HG03139 (cell line): ENCODE data around the gene ZBP1.

Source experiments
- ATAC-seq: cut with Tn5 transposase; IDR thresholded peaks from one replicate; pipeline ENCODE4 v1.9.1; 2021; ENCODE audit not compliant: unreplicated experiment

ZBP1 gene

GRCh38 chr20:57619051-57619831, 985 bp downstream of the ZBP1 start:
- peak; percentile 44 for ATAC-seq

DNA sequence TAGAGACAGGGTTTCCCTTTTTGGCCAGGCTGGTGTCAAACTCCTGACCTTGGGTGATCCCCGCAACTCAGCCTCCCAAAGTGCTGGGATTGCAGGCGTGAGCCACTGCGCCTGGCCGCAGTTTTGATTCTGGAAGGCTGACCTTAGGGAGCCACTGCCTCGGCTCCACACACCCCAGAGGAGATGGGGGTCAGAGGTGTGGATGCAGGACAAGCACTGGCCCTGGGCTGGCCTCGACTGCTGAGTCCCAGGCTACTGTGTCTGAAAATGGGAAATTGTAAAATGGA, 1.5 kb downstream of the ZBP1 start:
- ATAC-seq, result no peak

- no peak for ATAC-seq
These were observed 2.0 kb downstream of the ZBP1 start for GRCh38 chr20:57618091-57618763.

GRCh38 chr20:57617079-57617795, 3.0 kb downstream of the ZBP1 start:
- no peak for ATAC-seq

DNA sequence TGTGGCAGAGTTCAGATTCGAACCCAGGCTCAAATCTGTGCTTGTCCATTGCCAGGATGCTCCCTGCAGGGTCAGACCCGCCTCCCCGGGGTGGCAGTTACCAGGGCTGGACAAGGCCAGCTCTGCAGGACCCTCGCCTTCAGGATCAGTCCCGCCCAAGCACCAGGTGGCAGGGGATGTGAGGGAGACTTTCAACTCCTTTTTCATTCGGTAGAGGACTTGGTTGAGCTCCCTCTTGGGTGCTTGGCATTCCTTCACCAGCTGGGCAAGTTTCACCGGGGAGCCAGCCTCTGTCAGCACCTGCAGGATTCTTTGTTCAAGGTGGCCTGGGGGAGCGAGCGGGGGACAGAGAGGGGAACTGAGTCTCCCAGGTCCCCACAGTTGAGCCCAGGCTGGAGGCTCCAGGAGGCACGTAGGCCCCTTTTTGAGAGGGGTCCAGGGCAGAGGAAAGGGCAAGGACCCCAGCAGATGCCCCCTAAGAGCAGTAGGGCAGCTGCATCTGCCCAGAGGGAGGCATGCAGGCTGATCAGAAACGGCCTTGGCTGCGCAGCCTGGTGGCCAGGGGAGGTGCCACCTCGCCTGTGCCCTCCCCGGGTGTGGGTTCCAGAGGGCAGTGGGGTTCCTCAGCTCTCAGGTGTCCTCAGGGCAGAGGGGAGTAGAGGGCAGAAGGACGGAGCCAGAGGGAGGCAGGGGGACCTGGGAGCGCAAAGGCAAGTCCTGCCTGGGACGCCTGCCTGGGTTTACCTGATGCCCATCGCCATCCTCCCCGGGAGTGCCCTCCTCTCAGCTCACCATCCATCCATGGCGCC, 3.9 kb downstream of the ZBP1 start:
- no peak for ATAC-seq

GRCh38 chr20:57615445-57615811, 4.8 kb downstream of the ZBP1 start:
- ATAC-seq, result no peak

DNA sequence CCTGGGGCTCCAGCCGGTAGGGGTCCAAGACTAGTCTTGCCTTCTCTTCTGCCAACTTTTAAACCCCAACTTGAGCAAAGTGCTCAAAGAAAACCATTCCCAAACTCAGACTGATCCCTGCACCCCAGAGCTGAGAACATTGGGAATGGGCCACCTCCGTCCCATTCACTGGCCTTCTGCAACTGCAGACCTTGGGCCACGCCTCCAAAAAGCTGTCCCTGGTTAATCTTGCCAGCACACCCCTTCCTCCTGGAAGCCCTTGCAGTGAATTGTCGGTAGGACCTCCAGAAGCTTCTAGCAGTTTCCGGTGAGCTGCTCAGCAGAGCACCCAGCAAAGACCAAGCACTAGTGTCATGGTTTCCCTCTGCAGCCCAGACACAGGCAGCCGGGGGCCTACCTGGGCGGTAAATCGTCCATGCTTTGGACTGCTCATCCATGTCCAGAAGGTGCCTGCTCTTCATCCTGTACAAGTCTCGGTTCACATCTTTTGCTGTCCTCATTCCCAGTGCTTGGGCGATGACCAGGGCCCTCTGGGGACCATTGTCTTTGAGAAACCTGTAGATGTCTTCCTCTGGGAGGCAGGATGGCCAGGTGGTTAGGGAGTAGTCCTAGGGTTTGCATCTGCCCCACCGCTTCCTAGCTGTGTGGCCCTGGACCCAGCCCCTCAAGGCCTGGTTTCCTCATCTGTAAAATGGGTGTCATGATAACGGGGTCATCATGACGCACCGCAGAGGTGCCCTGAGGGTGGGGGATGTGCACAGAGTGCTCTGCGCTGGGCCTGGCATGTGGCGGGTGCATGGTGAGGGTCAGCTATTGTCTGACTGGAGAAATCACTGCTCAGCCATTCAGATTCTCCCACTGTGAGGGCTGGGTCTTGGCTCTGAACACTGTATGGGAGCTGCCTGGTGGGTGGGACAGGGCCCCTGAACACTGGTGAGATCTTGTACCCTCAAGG, 5.5 kb downstream of the ZBP1 start:
- no peak for ATAC-seq

DNA sequence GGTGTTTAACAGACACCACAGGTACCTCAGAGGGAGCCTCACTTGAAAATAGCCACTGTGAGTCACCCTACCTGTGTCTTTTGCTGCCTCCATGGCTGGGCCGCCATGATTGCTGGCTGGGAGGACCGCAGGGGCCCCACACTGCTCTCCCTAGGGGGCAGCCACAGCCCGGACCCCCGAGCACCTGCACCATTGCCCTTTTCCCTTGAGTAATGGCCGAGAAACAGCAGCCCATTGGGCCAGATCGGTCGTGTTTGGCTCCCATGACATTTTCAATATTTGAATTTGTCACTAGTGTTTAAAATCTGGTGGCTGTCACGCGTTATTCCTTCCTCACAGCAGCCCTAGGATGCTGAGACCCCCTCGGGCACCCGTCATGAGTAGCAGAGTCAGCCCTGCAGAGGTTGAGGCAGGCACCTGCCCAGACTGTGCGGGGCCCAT, 6.7 kb downstream of the ZBP1 start:
- no peak for ATAC-seq

GRCh38 chr20:57612916-57613315, 7.3 kb downstream of the ZBP1 start:
- ATAC-seq, result no peak

- ATAC-seq, result no peak
These were observed 7.8 kb downstream of the ZBP1 start for GRCh38 chr20:57612436-57612835.

DNA sequence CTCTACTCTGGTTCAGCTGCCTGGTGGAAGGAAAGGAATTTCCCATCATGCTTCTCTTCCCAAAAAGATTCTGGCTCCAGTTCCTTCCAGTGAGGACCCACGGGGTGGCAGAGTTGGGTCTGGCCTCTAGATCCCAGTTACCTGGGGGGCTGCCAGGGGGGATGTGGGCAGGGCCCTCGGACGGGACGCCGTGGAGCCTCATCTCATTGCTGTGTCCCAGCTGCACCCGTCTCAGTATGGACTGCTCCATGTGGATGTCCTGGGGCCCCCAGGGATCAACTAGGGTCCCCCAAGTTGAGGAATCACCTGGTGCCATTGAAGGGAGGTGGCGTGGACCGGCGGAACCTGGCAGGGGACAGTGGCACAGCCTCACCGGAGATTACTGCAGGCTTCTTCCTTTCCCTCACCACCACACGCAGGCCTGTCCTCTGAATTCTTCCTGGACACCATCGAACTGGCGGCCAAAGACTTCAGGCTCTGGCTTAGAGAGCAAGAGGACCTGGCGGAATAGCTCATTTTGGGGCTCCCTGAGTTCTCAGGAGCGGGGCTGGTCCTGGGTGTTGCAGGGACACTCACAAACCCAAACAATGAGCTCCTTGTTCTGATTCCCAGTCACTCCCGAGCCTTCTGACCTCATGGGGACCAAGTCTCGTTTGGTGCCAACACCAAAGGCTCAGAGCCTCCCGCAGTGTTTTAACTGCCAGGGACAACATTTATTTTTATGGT, 8.5 kb downstream of the ZBP1 start:
- ATAC-seq, result no peak

GRCh38 chr20:57610261-57610952, 9.8 kb downstream of the ZBP1 start:
- ATAC-seq, result no peak

- ATAC-seq, result no peak
These were observed 10.4 kb downstream of the ZBP1 start for GRCh38 chr20:57609842-57610167.

DNA sequence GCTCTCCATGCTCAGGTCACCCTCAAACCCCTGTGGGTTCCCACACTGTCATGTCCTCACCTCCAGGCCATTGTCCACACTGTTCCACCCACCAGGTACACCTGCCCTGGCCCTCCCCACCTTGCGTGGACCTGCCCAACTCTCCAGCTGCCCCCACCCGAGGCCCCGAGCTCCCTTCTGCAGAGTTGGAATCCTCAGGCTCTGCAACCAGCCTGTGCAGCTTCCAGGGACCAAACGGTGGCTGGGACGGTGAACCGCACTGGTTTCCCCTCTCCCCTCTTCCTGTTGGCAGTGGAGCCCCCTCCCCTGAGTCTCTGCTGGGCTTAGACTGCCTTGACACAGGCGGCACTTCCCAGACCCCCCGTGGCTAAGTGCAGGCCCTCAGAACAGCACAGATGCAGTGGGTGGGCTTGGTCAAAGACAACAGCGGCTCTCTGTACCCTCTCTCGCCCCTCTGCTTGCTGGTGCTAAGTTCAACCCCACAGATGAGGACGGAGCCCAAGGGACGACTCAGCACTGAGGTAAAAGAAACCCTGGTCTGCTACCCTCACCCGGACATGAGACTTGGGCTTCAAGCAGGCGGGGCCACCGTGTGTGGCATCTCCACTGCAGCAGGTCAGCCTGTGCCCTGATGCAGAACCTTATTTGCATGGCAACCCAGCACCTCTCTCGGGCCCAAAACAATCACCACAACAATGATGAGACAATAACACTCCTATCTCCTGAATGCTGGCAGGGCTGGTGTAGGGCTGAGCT, 11.0 kb downstream of the ZBP1 start:
- ATAC-seq, result no peak

DNA sequence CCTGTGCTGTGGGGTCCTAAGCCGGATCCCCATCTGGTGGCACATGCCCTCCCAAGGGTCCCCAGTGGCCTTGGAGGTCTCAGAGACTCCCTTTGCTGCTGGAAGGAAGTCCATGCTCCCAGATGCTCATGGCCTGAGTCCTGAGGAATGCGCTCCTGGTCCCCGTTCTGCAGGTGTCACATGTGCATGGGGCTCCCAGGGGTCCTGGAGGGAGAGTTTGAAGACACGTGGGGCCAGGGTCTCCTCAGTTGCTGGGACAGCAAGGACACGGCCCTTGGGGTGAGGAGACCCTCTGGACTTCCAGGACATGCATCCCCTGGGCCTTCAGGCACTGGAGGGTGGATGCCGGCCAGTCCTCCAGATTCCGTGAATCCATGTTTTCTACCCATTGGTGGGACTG, 11.7 kb downstream of the ZBP1 start:
- ATAC-seq, result no peak

- no peak for ATAC-seq
These were observed 14.3 kb downstream of the ZBP1 start for GRCh38 chr20:57605878-57606277.

DNA sequence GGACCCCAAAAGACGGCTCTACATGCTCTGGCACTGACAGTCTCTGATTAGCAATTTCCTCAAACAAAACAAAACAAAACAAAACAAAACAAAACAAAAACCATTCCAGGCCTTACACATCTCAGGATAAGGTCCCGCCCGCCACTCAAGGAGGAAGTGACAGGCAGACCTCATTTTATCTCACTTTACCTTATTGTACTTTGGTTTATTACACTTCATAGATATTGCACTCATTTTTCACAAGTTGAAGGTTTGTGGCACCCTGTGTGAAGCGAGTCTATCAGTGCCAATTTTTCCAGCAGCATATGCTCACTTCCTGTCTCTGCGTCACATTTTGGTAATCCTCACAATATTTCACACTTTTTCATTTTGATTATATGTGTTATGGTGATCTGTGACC, 15.2 kb downstream of the ZBP1 start:
- ATAC-seq, result no peak

- ATAC-seq, result no peak
These were observed 17.1 kb downstream of the ZBP1 start for GRCh38 chr20:57603120-57603519.
